Measurements from ENCODE around the gene DOCK2. TPM values are rescaled to one million over a fixed set of nuclear protein-coding genes. Genes with fewer than 3 reads are reported as not detected.

Gene DOCK2
- total RNA-seq, 1 donor from 2014 or later = 108 TPM

DNA sequence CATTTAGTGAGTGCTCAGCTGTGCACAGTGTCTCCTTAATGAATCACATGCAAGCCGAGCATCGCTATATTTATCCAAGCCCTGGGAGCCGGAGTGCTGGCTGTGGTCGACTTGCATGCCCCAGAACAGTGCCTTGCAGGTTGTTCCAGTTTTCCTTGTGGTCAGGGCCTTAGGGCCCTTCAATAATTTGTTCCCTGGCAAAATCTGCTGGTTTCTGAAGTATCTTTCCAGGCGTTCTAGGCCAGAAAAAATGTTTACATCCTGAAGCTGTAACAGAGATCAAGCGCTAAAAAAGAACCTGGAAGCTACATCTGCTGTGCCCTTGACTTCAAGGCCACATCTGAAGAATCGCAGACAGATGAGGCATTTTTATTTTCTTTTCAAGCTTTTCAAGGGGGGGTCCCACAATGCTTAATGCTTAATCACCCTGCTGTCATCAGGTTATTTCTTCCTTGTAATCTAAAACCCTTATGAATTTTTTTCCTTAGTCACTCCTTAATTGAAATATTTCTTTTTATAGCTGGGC, 105.8 kb downstream of the DOCK2 start:
- Histone ChIP-seq H3K36me3 (peaks cover 5% of the 10 kb centered on the region), H3K27ac (no peak overlapping the region), H3K27me3 (ENCODE audit: low read depth) (no peaks in the 10 kb centered on the region), H3K9me3 (no peaks in the 10 kb centered on the region), H3K4me1 (no peaks in the 10 kb centered on the region), H3K4me3 (no peak overlapping the region)
- TF ChIP-seq, protein P1, sequence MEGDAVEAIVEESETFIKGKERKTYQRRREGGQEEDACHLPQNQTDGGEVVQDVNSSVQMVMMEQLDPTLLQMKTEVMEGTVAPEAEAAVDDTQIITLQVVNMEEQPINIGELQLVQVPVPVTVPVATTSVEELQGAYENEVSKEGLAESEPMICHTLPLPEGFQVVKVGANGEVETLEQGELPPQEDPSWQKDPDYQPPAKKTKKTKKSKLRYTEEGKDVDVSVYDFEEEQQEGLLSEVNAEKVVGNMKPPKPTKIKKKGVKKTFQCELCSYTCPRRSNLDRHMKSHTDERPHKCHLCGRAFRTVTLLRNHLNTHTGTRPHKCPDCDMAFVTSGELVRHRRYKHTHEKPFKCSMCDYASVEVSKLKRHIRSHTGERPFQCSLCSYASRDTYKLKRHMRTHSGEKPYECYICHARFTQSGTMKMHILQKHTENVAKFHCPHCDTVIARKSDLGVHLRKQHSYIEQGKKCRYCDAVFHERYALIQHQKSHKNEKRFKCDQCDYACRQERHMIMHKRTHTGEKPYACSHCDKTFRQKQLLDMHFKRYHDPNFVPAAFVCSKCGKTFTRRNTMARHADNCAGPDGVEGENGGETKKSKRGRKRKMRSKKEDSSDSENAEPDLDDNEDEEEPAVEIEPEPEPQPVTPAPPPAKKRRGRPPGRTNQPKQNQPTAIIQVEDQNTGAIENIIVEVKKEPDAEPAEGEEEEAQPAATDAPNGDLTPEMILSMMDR (IDR thresholded peaks at IDR 0.05) = no peak
- ATAC-seq (peak in 1 of 2 donors; percentile 25), DNase-seq (no peak)
- intact Hi-C loops (cut with DNase I) = no loop called here

DNA sequence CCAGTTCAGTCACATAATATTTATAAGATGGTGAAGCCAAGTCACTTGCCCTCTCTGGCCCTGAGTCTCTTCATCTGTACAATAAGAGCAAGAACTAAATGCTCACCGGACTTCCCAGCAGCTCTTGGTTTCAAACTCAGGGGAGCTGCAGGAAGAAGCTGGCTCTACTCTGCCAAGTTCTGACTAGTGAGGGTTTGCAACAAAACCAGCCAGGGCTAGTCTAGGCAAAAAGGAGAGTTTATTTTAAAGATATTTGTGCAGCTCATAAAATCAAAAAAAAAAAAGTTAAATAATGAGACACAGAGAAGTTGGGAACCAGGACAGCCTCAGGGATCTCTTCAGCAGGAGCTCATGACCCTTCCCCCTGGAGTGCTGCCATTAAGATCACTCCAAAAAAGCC, 107.3 kb downstream of the DOCK2 start:
- no peaks in the 10 kb centered on the region for H3K4me1 ChIP-seq
- ATAC-seq = no peak
- no peak overlapping the region for H3K27ac ChIP-seq
- no peaks in the 10 kb centered on the region for H3K9me3 ChIP-seq
- no peak for DNase-seq
- H3K36me3 ChIP-seq = peaks cover 5% of the 10 kb centered on the region
- TF ChIP-seq, protein P1 (IDR thresholded peaks at IDR 0.05) = no peak
- no peak overlapping the region for H3K4me3 ChIP-seq
- intact Hi-C loops (cut with DNase I) = no loop called here
- no peaks in the 10 kb centered on the region for H3K27me3 ChIP-seq (ENCODE audit: low read depth)

DNA sequence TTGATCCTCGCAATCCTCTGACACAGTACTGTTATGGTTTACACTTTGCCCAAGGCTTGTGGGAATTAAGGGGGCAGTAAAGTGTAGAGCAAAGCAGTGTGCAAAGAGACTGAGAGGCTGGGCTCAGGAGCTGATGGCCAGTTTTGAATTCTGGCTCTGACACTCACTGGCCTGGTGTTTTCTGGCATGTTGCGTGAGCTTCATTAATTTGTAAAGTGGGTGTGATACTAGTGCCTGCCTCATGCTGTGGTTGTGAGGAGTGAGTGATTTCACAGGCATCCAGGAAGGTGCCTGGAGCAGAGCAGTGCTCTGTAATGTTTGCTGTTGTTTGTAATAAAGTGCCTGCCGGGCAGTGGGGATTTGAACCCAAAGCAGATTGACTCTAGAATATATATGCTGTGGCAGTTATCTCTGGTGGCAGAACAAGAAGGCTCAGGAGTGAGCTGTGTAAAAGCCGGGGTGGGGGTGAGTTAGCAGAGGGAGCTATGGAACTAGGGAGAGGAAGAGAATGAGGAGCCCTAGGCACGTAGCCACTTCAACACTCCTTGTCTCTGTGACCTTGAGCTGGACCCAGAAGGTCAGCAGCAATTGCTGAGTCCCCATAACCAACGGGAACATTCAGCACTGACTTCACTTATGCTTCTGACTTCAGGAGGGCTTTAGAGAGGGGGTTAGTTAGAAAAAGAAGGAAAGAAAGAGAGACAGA, 108.5 kb downstream of the DOCK2 start:
- Histone ChIP-seq H3K4me3 (no peak overlapping the region), H3K36me3 (peaks cover 8% of the 10 kb centered on the region), H3K4me1 (no peaks in the 10 kb centered on the region), H3K9me3 (no peaks in the 10 kb centered on the region), H3K27me3 (ENCODE audit: low read depth) (no peaks in the 10 kb centered on the region), H3K27ac (no peak overlapping the region)
- TF ChIP-seq, protein P1 (IDR thresholded peaks at IDR 0.05) = no peak
- intact Hi-C loops (cut with DNase I) = no loop called here
- DNase-seq (no peak), ATAC-seq (no peak)

DNA sequence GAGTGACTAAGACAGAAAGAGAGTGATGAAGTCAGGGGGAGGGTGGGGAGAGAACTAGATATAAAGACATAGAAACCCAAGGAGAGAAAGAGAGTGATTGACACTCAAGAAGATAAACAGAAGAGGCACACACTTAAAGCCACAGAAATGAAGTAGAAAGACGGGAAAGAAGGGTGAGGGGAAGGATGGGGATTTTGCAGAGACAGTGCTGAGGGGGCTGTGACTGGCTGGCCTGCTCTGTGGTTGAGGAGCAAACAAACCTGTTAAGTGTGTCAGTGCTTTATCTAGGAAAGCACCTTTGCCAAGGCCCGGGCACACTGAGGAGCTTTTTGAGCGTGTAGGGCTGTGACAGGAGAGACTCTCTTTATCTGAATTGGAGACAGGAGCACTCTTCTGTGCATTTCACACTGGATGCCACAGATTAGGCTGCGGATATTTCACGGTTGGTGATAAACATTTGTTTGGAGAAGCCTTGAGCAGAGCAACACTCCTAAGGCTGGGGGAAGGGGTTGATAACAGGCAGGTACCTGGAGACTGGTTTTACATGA, 109.1 kb downstream of the DOCK2 start:
- ATAC-seq (no peak), DNase-seq (no peak)
- Histone ChIP-seq H3K4me1 (no peaks in the 10 kb centered on the region), H3K4me3 (no peak overlapping the region), H3K27ac (no peak overlapping the region), H3K36me3 (peaks cover 9% of the 10 kb centered on the region), H3K27me3 (ENCODE audit: low read depth) (no peaks in the 10 kb centered on the region), H3K9me3 (no peaks in the 10 kb centered on the region)
- intact Hi-C loops (cut with DNase I) = no loop called here
- TF ChIP-seq, protein P1 (IDR thresholded peaks at IDR 0.05) = no peak

DNA sequence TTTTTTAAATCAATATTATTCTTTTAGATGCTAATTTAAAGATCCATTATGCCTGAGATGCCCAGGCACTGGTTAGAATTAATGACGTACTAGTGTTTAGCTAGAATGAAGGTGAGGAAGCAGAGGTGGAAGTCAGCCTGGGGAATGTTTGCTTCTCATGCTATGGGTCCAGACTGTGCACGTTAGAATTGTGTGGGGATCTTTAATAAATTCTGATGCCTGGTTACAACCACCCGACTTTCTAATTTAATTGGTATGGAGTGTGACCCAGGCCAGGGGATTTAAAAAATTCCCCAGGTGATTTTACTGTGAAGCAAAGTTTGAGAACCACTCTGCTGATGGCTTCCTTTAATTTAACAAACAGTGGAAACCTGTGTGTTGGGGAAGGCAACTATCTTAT, 111.1 kb downstream of the DOCK2 start:
- Histone ChIP-seq H3K4me1 (no peaks in the 10 kb centered on the region), H3K4me3 (no peak overlapping the region), H3K9me3 (no peaks in the 10 kb centered on the region), H3K27me3 (ENCODE audit: low read depth) (no peaks in the 10 kb centered on the region), H3K36me3 (peaks cover 14% of the 10 kb centered on the region), H3K27ac (no peak overlapping the region)
- TF ChIP-seq, protein P1 (IDR thresholded peaks at IDR 0.05) = no peak
- ATAC-seq = no peak
- intact Hi-C loops (cut with DNase I) = no loop called here
- DNase-seq = no peak
